CD4-positive, alpha-beta memory T cell (primary cell): ENCODE measurements around the gene RTP2. TPM values are rescaled to one million over a fixed set of nuclear protein-coding genes. Genes with fewer than 3 reads are reported as not detected.

Source experiments
- CTCF ChIA-PET: fragments of 350-600 bp; sonication (Branson Sonifier 250); formaldehyde crosslinking; loops from one replicate; lab custom pipeline; 2021; ENCODE audit warnings: inconsistent platforms; ENCODE audit not compliant: partially characterized antibody; lab: Charles Lee
- POLR2A ChIA-PET: fragments of 350-600 bp; sonication (Branson Sonifier 250); formaldehyde crosslinking; loops from one replicate; lab custom pipeline; 2021; ENCODE audit not compliant: partially characterized antibody; lab: Charles Lee
- DNase-seq, 5 donors: peaks; one replicate each; pipeline versions ENCODE4 v3.0.0 to v3.0.0-alpha.2; 2020 to 2022; ENCODE audit warnings: mixed read lengths in 1 of 5
- H3K27ac ChIP-seq: one replicate; pipeline ENCODE4 v1.7.0; 2013; ENCODE audit warnings: low read depth, low read length
- H3K27me3 ChIP-seq: 2 replicates; pipeline ENCODE4 v1.7.0; 2013; ENCODE audit warnings: mild to moderate bottlenecking, low read length, moderate library complexity; ENCODE audit not compliant: insufficient read depth
- H3K36me3 ChIP-seq: 2 replicates; pipeline ENCODE4 v1.7.0; 2013; ENCODE audit warnings: mild to moderate bottlenecking, low read length, moderate library complexity; ENCODE audit not compliant: insufficient read depth
- H3K4me1 ChIP-seq: 2 replicates; pipeline ENCODE4 v1.7.0; 2013; ENCODE audit warnings: mild to moderate bottlenecking, low read length, moderate library complexity; ENCODE audit not compliant: insufficient read depth
- H3K4me3 ChIP-seq, 2 donors: one replicate each; pipeline ENCODE4 v1.7.0; 2013; ENCODE audit warnings: low read length in 2 of 2, mild to moderate bottlenecking in 1 of 2
- H3K9me3 ChIP-seq, 2 donors: one replicate each; pipeline ENCODE4 v1.7.0; 2013; ENCODE audit warnings: low read length in 2 of 2, control low read depth in 1 of 2; ENCODE audit not compliant: control insufficient read depth in 1 of 2
- H3K27ac Mint-ChIP-seq, 7 donors: one replicate each; pipeline ENCODE4 v1.8.0; 2020 to 2021; ENCODE audit warnings: mixed read lengths in 7 of 7, mild to moderate bottlenecking in 6 of 7, inconsistent platforms in 3 of 7, moderate library complexity in 3 of 7
- H3K27me3 Mint-ChIP-seq, 2 donors: one replicate each; pipeline ENCODE4 v1.8.0; 2020 to 2021; ENCODE audit warnings: mixed read lengths in 2 of 2
- H3K36me3 Mint-ChIP-seq, 2 donors: one replicate each; pipeline ENCODE4 v1.8.0; 2020 to 2021; ENCODE audit warnings: mixed read lengths in 2 of 2, inconsistent platforms in 1 of 2, mild to moderate bottlenecking in 1 of 2
- H3K4me1 Mint-ChIP-seq, 4 donors: one replicate each; pipeline ENCODE4 v1.8.0; 2020 to 2021; ENCODE audit warnings: mixed read lengths in 4 of 4, mild to moderate bottlenecking in 1 of 4
- H3K4me3 Mint-ChIP-seq, 8 donors: one replicate each; pipeline ENCODE4 v1.8.0; 2020 to 2021; ENCODE audit warnings: mixed read lengths in 8 of 8, mild to moderate bottlenecking in 7 of 8, moderate library complexity in 6 of 8, inconsistent platforms in 3 of 8
- H3K9me3 Mint-ChIP-seq, 8 donors: one replicate each; pipeline ENCODE4 v1.8.0; 2020 to 2021; ENCODE audit warnings: mixed read lengths in 8 of 8, mild to moderate bottlenecking in 5 of 8, inconsistent platforms in 3 of 8, moderate library complexity in 1 of 8
- intact Hi-C: fragments of 100-400 bp; cut with micrococcal nuclease; formaldehyde crosslinking; loops from one replicate; pipeline ENCODE4 v1.15.1; 2023
- polyA plus RNA-seq, 2 donors: library from polyadenylated mRNA; unstranded; fragments of 300-500 nt; fragmentation: Illumina TruSeq; gene quantifications; one replicate each; pipeline ENCODE4 v1.2.3, GENCODE V29; 2021
- total RNA-seq, 2 experiments: library from RNA; stranded (reverse); gene quantifications; one replicate each; pipeline ENCODE4 v1.2.3, GENCODE V29; 2021

The RTP2 gene
- total and polyA plus RNA-seq, 4 experiments from 2014 or later, result not detected

GRCh38 chr3:187734841-187735240 is 32.5 kb upstream of the RTP2 start:
- no peaks in the 10 kb centered on the region for H3K27me3 ChIP-seq
- CTCF ChIA-PET, result interaction anchor here (0.7 to 12.2 kb wide), 5 partner anchors 1014 to 1414 kb away, joined by 3 to 729 read pairs (median 3); no protein-coding TSS in a partner anchor
- H3K4me1 Mint-ChIP-seq, result peaks cover 13 to 25% (median 15%) of the 10 kb centered on the region in 4 donors
- POLR2A ChIA-PET, result no interaction called here
- H3K9me3 ChIP-seq, result no peaks in the 10 kb centered on the region
- peaks cover 15 to 48% of the 10 kb centered on the region in 2 donors for H3K36me3 Mint-ChIP-seq
- peak overlapping the region in 1 of 8 donors; percentile 30 for H3K4me3 Mint-ChIP-seq
- H3K4me3 ChIP-seq, result no peak overlapping the region
- no peak for DNase-seq
- H3K36me3 ChIP-seq, result no peaks in the 10 kb centered on the region
- H3K4me1 ChIP-seq, result peaks cover 13% of the 10 kb centered on the region
- H3K27ac Mint-ChIP-seq, result peak overlapping the region in 1 of 7 donors; percentile 99
- H3K27me3 Mint-ChIP-seq, result no peaks in the 10 kb centered on the region
- H3K27ac ChIP-seq, result no peak overlapping the region
- H3K9me3 Mint-ChIP-seq, result peaks cover 0 to 4% (median 0%) of the 10 kb centered on the region in 8 donors
- intact Hi-C loops, result no loop called here

- no peaks in the 10 kb centered on the region for H3K27me3 ChIP-seq
- Mint-ChIP-seq H3K4me1 (peaks cover 8 to 16% (median 10%) of the 10 kb centered on the region in 4 donors), H3K27ac (peak overlapping the region in 2 of 7 donors; percentile 14 to 72), H3K4me3 (no peak overlapping the region), H3K27me3 (no peaks in the 10 kb centered on the region), H3K9me3 (peaks cover 0 to 2% (median 0%) of the 10 kb centered on the region in 8 donors), H3K36me3 (peaks cover 28 to 53% of the 10 kb centered on the region in 2 donors)
- CTCF ChIA-PET, result interaction anchor here (12.2 kb wide), 1 partner anchor 1223 kb away, joined by 729 read pairs; no protein-coding TSS in a partner anchor
- intact Hi-C loops, result no loop called here
- peaks cover 15% of the 10 kb centered on the region for H3K36me3 ChIP-seq
- no peaks in the 10 kb centered on the region for H3K9me3 ChIP-seq
- H3K4me3 ChIP-seq, result no peak overlapping the region
- POLR2A ChIA-PET, result no interaction called here
- H3K4me1 ChIP-seq, result peaks cover 13% of the 10 kb centered on the region
- no peak for DNase-seq
- no peak overlapping the region for H3K27ac ChIP-seq
Observed at GRCh38 chr3:187733371-187733770, 31.0 kb upstream of the RTP2 start.

DNA sequence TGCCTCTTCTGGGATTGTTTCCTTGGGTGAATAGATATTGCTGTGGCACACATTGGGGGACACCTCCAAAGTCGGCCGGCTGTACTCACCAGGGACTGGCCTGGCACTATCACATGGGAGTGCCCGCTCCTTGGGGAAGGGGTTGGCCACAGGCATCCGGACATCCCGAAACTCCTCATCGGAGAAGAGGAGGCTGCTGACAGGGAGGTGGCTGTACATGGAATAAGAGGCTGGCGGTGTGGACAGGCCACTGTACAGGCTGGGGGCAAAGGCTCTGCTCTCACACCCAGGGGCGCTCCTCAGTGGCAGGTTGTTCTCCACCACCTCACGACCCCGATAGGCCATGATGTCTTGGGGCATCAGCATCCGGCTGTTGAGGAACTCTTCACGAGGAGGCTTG is 27.2 kb upstream of the RTP2 start:
- intact Hi-C loops, result no loop called here
- Histone ChIP-seq H3K27ac (no peak overlapping the region), H3K36me3 (peaks cover 35% of the 10 kb centered on the region), H3K4me3 (no peak overlapping the region), H3K4me1 (no peaks in the 10 kb centered on the region), H3K27me3 (no peaks in the 10 kb centered on the region), H3K9me3 (no peaks in the 10 kb centered on the region)
- POLR2A ChIA-PET, result interaction anchor here (1.3 kb wide), 1 partner anchor 9 kb away, joined by 3 read pairs; no protein-coding TSS in a partner anchor
- CTCF ChIA-PET, result interaction anchor here (1.6 to 12.2 kb wide), 3 partner anchors 10 to 1417 kb away, joined by 4 to 729 read pairs (median 31); no protein-coding TSS in a partner anchor
- H3K4me1 Mint-ChIP-seq, result no peaks in the 10 kb centered on the region
- no peak overlapping the region for H3K27ac Mint-ChIP-seq
- H3K36me3 Mint-ChIP-seq, result peaks cover 58 to 81% of the 10 kb centered on the region in 2 donors
- H3K9me3 Mint-ChIP-seq, result no peaks in the 10 kb centered on the region
- no peak for DNase-seq
- no peak overlapping the region for H3K4me3 Mint-ChIP-seq
- H3K27me3 Mint-ChIP-seq, result no peaks in the 10 kb centered on the region

- peaks cover 63 to 86% of the 10 kb centered on the region in 2 donors for H3K36me3 Mint-ChIP-seq
- no peaks in the 10 kb centered on the region for H3K27me3 ChIP-seq
- CTCF ChIA-PET, result interaction anchor here (1.1 to 1.3 kb wide), 2 partner anchors 10 to 12 kb away, joined by 3 read pairs; no protein-coding TSS in a partner anchor
- H3K4me1 Mint-ChIP-seq, result no peaks in the 10 kb centered on the region
- intact Hi-C loops, result no loop called here
- no peak overlapping the region for H3K4me3 Mint-ChIP-seq
- no peak for DNase-seq
- no peaks in the 10 kb centered on the region for H3K9me3 Mint-ChIP-seq
- peak overlapping the region in 1 of 7 donors; percentile 41 for H3K27ac Mint-ChIP-seq
- H3K36me3 ChIP-seq, result peaks cover 36% of the 10 kb centered on the region
- no peaks in the 10 kb centered on the region for H3K4me1 ChIP-seq
- H3K4me3 ChIP-seq, result no peak overlapping the region
- H3K27ac ChIP-seq, result no peak overlapping the region
- H3K27me3 Mint-ChIP-seq, result no peaks in the 10 kb centered on the region
- POLR2A ChIA-PET, result no interaction called here
- H3K9me3 ChIP-seq, result no peaks in the 10 kb centered on the region
Observed at GRCh38 chr3:187728940-187729583, 26.7 kb upstream of the RTP2 start.

- Histone ChIP-seq H3K27ac (no peak overlapping the region), H3K36me3 (peaks cover 36% of the 10 kb centered on the region), H3K4me3 (no peak overlapping the region), H3K27me3 (no peaks in the 10 kb centered on the region), H3K4me1 (no peaks in the 10 kb centered on the region), H3K9me3 (no peaks in the 10 kb centered on the region)
- H3K36me3 Mint-ChIP-seq, result peaks cover 70 to 90% of the 10 kb centered on the region in 2 donors
- H3K4me1 Mint-ChIP-seq, result no peaks in the 10 kb centered on the region
- intact Hi-C loops, result no loop called here
- H3K4me3 Mint-ChIP-seq, result no peak overlapping the region
- POLR2A ChIA-PET, result no interaction called here
- no peak for DNase-seq
- no peak overlapping the region for H3K27ac Mint-ChIP-seq
- H3K9me3 Mint-ChIP-seq, result no peaks in the 10 kb centered on the region
- no peaks in the 10 kb centered on the region for H3K27me3 Mint-ChIP-seq
- CTCF ChIA-PET, result interaction anchor here (1.1 to 2.1 kb wide), 4 partner anchors 8 to 13 kb away, joined by 3 to 7 read pairs (median 4); no protein-coding TSS in a partner anchor
Observed at GRCh38 chr3:187728248-187728647, 25.9 kb upstream of the RTP2 start.

DNA sequence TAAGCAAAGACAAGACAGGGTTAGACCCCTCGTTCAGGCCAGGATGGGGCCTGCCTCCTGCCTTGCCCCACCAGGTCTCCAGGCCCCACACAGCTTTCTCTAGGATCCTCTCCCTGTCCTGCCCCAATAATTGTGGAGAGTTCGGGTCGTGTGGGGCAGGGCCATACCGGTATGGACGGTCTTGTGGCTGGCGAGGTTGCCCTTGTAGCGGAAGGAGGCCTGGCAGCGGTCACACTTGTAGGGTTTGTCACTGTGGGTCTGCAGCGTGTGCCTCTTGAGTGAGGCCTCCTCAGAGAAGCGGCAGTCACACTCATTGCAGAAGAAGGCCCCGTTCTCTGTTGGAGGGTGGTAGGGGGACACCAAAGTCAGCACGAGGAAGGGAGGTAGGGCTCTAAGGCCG is 24.2 kb upstream of the RTP2 start:
- H3K36me3 Mint-ChIP-seq, result peaks cover 78 to 94% of the 10 kb centered on the region in 2 donors
- no peaks in the 10 kb centered on the region for H3K9me3 ChIP-seq
- no peaks in the 10 kb centered on the region for H3K4me1 Mint-ChIP-seq
- H3K27me3 Mint-ChIP-seq, result no peaks in the 10 kb centered on the region
- H3K27me3 ChIP-seq, result no peaks in the 10 kb centered on the region
- H3K4me3 ChIP-seq, result no peak overlapping the region
- POLR2A ChIA-PET, result no interaction called here
- H3K36me3 ChIP-seq, result peaks cover 36% of the 10 kb centered on the region
- H3K4me1 ChIP-seq, result no peaks in the 10 kb centered on the region
- H3K4me3 Mint-ChIP-seq, result no peak overlapping the region
- H3K27ac Mint-ChIP-seq, result peak overlapping the region in 2 of 7 donors; percentile 6 to 62
- H3K9me3 Mint-ChIP-seq, result no peaks in the 10 kb centered on the region
- CTCF ChIA-PET, result interaction anchor here (1.0 to 2.1 kb wide), 5 partner anchors 10 to 14 kb away, joined by 3 to 7 read pairs (median 6); no protein-coding TSS in a partner anchor
- DNase-seq, result no peak
- intact Hi-C loops, result no loop called here
- no peak overlapping the region for H3K27ac ChIP-seq

- POLR2A ChIA-PET, result no interaction called here
Observed at GRCh38 chr3:187725653-187726370, 23.5 kb upstream of the RTP2 start.

More at GRCh38 chr3:187725653-187726370, 23.5 kb upstream of the RTP2 start:
- no peaks in the 10 kb centered on the region for H3K27me3 Mint-ChIP-seq
- H3K27ac Mint-ChIP-seq, result no peak overlapping the region
- no peak overlapping the region for H3K27ac ChIP-seq
- H3K4me3 Mint-ChIP-seq, result no peak overlapping the region
- no peak for DNase-seq
- no peaks in the 10 kb centered on the region for H3K9me3 Mint-ChIP-seq
- no peaks in the 10 kb centered on the region for H3K4me1 ChIP-seq
- CTCF ChIA-PET, result interaction anchor here (1.0 to 2.0 kb wide), 3 partner anchors 9 to 15 kb away, joined by 3 to 7 read pairs (median 3); no protein-coding TSS in a partner anchor
- no peaks in the 10 kb centered on the region for H3K27me3 ChIP-seq
- no peak overlapping the region for H3K4me3 ChIP-seq
- no peaks in the 10 kb centered on the region for H3K9me3 ChIP-seq
- peaks cover 71 to 92% of the 10 kb centered on the region in 2 donors for H3K36me3 Mint-ChIP-seq
- peaks cover 36% of the 10 kb centered on the region for H3K36me3 ChIP-seq
- H3K4me1 Mint-ChIP-seq, result no peaks in the 10 kb centered on the region
- intact Hi-C loops, result no loop called here
